ENCODE data around the gene UCP2.
"Not testable (repeated sequence)": the region's sequence is repeated elsewhere in the genome, so short reads cannot be mapped to it uniquely, and the experiment has no call there.

UCP2 gene

DNA sequence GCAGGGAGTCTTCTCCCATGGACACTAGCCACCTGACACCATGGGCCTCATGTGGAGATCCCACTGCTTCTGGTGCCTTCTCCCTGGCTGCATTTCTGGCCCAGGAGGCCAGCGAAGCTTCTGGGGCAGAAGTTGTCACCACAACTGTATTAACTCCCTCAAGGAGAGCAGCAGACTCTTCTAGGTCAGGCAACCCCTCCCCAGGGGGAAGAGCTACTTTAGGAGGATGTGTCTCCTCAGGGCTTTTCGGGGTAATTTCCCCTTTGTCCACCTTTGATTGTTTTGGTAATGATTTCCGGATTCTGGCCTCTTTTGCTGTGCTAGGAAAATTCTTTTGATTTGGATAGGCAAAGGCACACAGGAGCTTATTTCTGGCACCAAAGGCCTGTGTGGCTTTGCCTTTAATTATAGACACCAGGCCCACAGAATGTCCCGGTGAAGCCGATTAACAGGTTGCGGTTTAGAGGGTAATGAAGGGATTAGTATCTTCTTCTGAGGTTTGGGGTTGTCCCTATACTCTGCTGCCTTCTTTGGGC is 8.9 kb upstream of the UCP2 start:
- no peak for DNase-seq (ENCODE audit: low spot score)

DNA sequence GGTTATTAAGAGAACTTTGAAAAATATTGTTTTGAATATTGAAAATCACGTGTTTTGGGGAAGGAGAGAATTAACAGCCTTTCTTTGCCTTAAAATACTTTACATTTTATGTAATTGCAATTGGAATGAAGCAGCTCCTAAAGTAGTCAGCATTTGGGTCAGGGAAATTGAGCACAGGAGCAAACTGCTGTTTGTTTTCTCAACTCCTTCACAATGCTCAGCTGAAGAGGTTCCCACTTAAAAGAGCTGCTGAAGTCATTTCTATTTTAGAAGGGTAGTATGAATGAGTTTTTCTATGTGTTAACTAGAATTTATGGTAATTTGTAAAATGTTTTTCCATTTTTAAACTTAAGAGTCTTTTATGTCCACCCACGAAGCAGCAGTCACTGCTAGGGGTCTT is 8.1 kb upstream of the UCP2 start:
- no peak for DNase-seq (ENCODE audit: low spot score)

GRCh38 chr11:73989156-73989555 is 6.5 kb upstream of the UCP2 start:
- DNase-seq (ENCODE audit: low spot score), result no peak

DNA sequence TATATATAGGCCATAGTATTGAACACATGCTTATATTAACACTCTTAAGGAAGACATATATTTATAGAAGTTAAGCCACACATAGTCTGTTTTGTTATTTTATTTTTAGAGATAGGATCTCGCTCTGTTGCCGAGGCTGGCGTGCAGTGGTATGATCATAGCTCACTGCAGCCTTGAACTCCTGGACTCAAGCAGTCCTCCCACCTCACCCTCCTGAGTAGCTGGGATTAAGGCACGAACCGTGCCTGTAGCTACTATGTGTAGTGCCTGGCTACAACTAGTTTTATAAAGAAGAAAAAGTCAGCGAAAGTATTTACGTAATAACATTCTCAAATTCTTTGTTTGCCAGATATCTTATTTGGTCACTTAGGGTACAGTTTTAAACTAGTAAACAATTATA is 5.6 kb upstream of the UCP2 start:
- no peak for DNase-seq (ENCODE audit: low spot score)

GRCh38 chr11:73985661-73986060 is 3.0 kb upstream of the UCP2 start:
- DNase-seq (ENCODE audit: low spot score), result not testable (repeated sequence)

- no peak for DNase-seq (ENCODE audit: low spot score)
Observed at GRCh38 chr11:73983741-73984538, 1.3 kb upstream of the UCP2 start.

GRCh38 chr11:73982990-73983740 is 522 bp upstream of the UCP2 start:
- peak; percentile 90 for DNase-seq (ENCODE audit: low spot score)

DNA sequence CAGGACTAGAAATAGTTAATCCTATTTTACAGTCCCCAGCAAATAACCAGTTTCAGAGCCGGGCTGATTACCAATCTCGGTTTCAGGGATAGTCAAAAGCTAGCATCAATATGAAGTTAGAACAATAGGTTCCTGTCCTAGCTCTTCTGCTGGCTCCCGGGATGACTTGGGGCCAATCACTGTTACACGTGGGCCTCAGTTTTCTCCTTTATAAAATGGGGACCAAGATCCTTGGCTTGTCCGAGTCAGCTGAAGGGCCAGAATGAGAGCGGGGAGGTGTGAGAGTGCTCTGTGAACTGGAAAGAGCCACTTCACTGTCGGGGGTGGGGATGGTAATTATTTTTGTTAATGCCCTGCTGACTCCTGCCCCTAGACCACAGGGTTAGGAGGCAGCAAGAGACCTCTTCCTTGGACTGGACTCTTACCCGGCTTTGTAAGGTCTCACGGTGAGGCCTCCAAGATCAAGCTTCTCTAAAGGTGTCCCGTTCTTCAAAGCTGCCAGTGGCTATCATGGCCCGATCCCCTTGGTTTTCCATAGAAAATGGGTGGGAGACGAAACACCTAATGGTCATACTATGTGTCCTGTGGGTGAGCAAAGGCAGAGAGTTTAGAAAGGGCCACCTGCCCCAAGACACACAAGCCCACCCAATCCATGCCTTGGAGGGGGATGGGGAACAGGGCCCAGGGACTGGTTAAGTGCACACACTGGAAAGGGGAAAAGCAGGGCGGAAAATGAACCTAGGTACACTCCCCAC is 1.4 kb downstream of the UCP2 start:
- no peak for DNase-seq (ENCODE audit: low spot score)

- DNase-seq (ENCODE audit: low spot score), result no peak
Observed at GRCh38 chr11:73980001-73980961, 2.4 kb downstream of the UCP2 start.

DNA sequence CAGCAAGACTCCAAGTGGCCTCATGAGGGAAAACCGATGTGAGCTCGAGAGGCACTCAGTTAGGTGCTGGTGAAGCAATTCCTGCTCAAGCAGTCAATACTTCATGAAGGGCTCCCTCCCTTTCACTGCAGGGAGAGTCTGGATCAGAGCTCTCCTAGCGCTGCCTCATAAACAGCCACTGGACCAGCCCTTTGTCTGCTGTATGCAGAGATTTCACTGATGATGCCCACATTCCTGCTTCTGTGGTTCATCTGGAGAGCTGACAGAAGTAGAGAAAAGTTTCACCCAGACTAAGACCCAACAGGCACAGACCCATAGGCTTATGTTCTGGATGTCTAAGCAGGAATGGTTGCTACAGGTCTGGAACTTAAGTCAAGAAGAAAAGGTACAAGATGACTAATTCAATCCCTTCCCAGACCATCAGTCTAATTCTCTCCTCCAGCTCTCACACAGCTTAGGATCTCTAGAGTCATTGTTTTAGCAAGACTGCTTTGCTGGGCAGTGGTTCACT is 4.0 kb downstream of the UCP2 start:
- no peak for DNase-seq (ENCODE audit: low spot score)

DNA sequence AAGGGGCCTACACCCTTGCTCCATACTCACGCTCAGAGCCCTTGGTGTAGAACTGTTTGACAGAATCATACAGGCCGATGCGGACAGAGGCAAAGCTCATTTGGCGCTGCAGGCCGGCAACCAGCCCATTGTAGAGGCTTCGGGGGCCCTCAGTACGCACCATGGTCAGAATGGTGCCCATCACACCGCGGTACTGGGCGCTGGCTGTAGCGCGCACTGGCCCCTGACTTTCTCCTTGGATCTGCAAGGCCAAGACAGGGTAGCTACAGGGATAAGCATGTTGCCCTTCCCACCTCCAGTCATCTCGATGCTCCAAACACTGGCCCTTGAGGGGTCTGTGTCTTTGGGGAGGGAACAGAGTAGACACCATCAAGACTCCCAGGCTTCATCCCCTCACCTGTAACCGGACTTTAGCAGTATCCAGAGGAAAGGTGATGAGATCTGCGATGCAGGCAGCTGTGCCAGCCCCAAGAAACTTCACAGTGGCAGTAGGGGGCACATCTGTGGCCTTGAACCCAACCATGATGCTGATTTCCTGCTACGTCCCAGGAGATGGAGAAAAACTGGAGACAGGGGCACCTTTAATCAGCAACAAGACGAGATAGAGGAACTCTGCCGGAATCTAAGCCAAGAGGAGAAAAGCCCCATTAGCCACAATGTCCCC is 4.7 kb downstream of the UCP2 start:
- DNase-seq (ENCODE audit: low spot score), result no peak

DNA sequence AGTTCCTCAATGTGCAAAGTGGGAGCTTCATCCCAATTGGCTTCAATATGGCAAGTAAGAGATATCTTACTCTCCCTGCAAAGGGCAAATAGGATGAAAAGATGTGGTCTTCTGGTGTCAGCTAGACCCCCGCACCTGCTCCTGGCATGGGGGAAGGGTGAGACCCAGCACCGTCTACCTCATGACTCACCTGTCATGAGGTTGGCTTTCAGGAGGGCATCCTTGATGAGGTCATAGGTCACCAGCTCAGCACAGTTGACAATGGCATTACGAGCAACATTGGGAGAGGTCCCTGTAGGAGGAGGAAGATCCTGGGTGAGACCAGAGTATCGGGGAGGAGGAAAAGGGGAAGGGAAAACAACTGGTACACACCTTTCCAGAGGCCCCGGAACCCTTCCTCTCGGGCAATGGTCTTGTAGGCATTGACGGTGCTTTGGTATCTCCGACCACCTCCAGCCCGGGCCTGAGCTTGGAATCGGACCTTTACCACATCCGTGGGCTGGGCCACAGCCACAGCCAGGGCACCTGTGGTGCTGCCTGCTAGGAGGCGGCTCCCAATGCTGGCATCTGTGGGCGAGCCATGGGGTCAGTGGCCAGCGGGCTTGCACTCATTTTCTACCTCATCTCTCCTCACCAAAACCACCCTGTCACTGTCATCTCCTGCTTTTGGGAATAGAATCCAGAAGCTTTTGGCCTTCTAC is 6.0 kb downstream of the UCP2 start:
- DNase-seq (ENCODE audit: low spot score), result no peak

DNA sequence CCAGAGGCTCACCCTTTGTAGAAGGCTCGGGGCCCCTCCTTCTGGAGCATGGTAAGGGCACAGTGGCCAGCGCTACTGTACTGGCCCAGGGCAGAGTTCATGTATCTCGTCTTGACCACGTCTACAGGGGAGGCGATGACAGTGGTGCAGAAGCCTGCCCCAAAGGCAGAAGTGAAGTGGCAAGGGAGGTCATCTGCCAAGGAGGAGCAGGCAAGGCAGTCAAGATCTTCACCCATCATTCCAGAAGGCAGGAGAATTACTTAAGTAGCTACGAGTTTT is 7.2 kb downstream of the UCP2 start:
- no peak for DNase-seq (ENCODE audit: low spot score)

- no peak for DNase-seq (ENCODE audit: low spot score)
Observed at GRCh38 chr11:73974604-73975478, 7.8 kb downstream of the UCP2 start.

DNA sequence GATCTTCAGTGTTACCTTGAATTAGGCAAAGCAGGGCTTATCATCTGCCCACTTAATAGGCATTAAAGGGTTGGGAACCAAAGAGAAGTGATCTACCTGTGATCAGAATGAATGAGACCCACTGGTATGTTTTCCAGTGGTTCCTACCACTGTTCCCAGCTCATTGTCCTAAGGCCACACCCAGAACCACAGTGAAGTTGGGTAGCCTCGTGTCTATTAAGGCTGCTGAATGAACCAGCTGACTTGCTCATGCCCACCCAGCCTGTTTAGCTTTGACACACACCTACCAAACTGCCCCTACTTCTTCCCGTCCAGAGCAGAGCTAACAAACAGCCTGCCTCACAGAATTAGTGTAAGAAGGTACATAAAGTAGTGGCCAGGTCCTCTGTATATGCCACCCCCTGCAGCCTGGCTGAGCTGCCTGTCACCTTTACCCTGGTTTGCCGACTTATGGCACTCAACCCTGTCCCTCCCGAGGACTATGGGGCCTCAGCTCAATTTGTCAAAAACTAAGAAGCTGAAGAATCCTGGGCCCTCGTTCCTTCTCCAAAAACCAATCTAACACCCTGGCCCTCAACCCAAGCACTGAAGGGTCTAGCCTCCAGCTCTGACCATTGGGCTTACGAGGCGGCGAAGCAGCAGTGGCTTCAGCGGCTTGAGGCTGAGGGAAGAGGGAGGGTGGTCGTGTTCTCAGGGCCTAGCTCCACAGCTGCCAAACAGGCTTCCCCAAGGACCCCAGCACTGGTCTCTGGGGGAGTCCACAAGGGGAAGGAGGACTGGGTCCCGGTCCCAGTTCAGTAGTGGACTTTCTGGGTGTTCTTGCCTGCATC is 9.8 kb downstream of the UCP2 start:
- DNase-seq (ENCODE audit: low spot score), result peak; percentile 49

GRCh38 chr11:73972187-73972586 is 10.5 kb downstream of the UCP2 start:
- no peak for DNase-seq (ENCODE audit: low spot score)

DNA sequence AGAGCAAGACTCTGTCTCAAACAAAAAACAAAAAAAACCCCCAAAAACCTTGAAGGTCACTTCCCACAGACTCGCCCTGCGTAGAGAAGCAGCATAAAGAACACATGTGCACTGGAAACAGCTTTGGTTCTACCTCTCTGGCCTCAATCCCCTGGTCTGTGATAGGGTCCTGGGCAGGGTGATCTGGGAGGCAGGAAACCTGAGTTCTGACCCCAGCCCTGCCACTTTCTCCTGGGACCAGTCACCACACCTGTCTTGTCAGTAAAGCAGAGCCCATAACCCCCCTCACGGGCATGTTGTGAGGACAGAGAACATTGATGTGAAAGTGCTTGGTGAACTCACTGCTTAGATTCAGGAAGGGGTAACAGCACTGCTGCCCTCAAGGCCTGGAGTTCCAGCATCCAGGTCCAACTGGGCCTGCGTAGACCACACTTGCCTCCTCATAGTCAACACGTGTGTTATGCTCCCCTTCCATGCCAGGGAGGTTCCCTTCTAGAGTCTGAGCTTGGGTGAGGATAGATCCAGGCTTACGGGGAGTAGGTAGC is 11.4 kb downstream of the UCP2 start:
- DNase-seq (ENCODE audit: low spot score), result peak; percentile 39
